Aorta (tissue), 5 donors: Measurements from ENCODE around the gene ATP5PD. TPM values are rescaled to one million over a fixed set of nuclear protein-coding genes. Genes with fewer than 3 reads are reported as not detected.

Experiments used
- ATAC-seq: fragments of 200-7000 bp; cut with Tn5 transposase; one replicate; pipeline ENCODE4 v1.9.1; 2022; ENCODE audit warnings: moderate library complexity; ENCODE audit not compliant: low FRiP score
- DNase-seq, 2 donors: peaks; one replicate each; pipeline ENCODE4 v3.0.0-alpha.2; 2020
- H3K27ac ChIP-seq, 2 donors: one replicate each; pipeline ENCODE4 v1.5.1; 2013; ENCODE audit warnings: low read length in 2 of 2, mild to moderate bottlenecking in 2 of 2, moderate library complexity in 2 of 2, control low read depth in 1 of 2, inconsistent platforms in 1 of 2, low read depth in 1 of 2
- H3K27me3 ChIP-seq, 2 donors: one replicate each; pipeline ENCODE4 v1.6.1; 2013; ENCODE audit warnings: control low read depth in 1 of 2, low read length in 1 of 2, mild to moderate bottlenecking in 1 of 2, moderate library complexity in 1 of 2; ENCODE audit not compliant: insufficient read depth in 2 of 2, control insufficient read depth in 1 of 2
- H3K36me3 ChIP-seq, 2 donors: one replicate each; pipeline ENCODE4 v1.6.1; 2013; ENCODE audit warnings: control low read depth in 1 of 2, low read length in 1 of 2, mild to moderate bottlenecking in 1 of 2; ENCODE audit not compliant: insufficient read depth in 2 of 2, control insufficient read depth in 1 of 2
- H3K4me1 ChIP-seq, 2 donors: one replicate each; pipeline ENCODE4 v1.6.1; 2013; ENCODE audit warnings: low read length in 2 of 2, control low read depth in 1 of 2, mild to moderate bottlenecking in 1 of 2, moderate library complexity in 1 of 2; ENCODE audit not compliant: insufficient read depth in 2 of 2, control insufficient read depth in 1 of 2
- H3K4me3 ChIP-seq, 2 donors: one replicate each; pipeline ENCODE4 v1.5.1; 2013; ENCODE audit warnings: low read length in 2 of 2, control low read depth in 1 of 2, mild to moderate bottlenecking in 1 of 2
- H3K9me3 ChIP-seq: one replicate; pipeline ENCODE4 v1.6.1; 2013; ENCODE audit warnings: mild to moderate bottlenecking, low read length; ENCODE audit not compliant: control insufficient read depth
- WGBS, 2 donors: extraction: QIAGEN DNeasy Blood & Tissue Kit; methylation state at CpG; one replicate each; pipeline ENCODE4 v1.1.7; 2013; 5-methylcytosine and 5-hydroxymethylcytosine counted together
- intact Hi-C, 2 donors: fragments of 100-400 bp; cut with DNase I; formaldehyde crosslinking; loops; one replicate each; pipeline versions ENCODE4 v1.14.2 to v1.15.0; 2022
- polyA plus RNA-seq, 2 donors: library from polyadenylated mRNA; stranded (reverse); fragments of 200-250 nt; gene quantifications; one replicate each; pipeline ENCODE4 v1.2.3, GENCODE V29; 2013
- total RNA-seq, 2 donors: library from RNA; stranded (reverse); fragmentation: NEBNext Ultra II Directional; extraction: Animal tissue kit (Norgen Biotek cat#: 25700); gene quantifications; one replicate each; pipeline ENCODE4 v1.2.1, GENCODE V29; 2021
- donor health status: healthy with polysubstance abuse.
- donor health status: Bipolar disorder and iron deficiency.
- donor health status: DM: no; HTN: no; CAD: no.
- donor health status: DM: no; HTN: no; CAD: no.
- donor health status: DM: yes; HTN: yes; CAD: no.

ATP5PD gene
- total and polyA plus RNA-seq, 4 donors, result 136 to 520 (median 249) TPM

- no peak within 1 kb of the TSS for H3K27ac ChIP-seq
- no peaks in the 10 kb centered on the region for H3K27me3 ChIP-seq
- intact Hi-C loops, result no loop called here
- no peak within 1 kb of the TSS for H3K4me3 ChIP-seq
- DNase-seq (peak; percentile 91 to 92), ATAC-seq (peak; percentile 88)
- no peaks in the 10 kb centered on the region for H3K9me3 ChIP-seq
- no peaks in the 10 kb centered on the region for H3K4me1 ChIP-seq
- no peaks in the 10 kb centered on the region for H3K36me3 ChIP-seq
- WGBS, 2 donors, result 11 to 12% methylated on average over 58 to 69 of the region's 69 CpGs
Measured at GRCh38 chr17:75087558-75088453, 41.0 kb upstream of the ATP5PD start, which contains the start of gene SLC16A5. Gene SLC16A5, plus strand, starts transcription at chr17:75087954. Its CDS starts 5,683 bp downstream, at chr17:75093637.

GRCh38 chr17:75087182-75087557 is 40.4 kb upstream of the ATP5PD start:
- no peak for ATAC-seq
- intact Hi-C loops, result no loop called here

DNA sequence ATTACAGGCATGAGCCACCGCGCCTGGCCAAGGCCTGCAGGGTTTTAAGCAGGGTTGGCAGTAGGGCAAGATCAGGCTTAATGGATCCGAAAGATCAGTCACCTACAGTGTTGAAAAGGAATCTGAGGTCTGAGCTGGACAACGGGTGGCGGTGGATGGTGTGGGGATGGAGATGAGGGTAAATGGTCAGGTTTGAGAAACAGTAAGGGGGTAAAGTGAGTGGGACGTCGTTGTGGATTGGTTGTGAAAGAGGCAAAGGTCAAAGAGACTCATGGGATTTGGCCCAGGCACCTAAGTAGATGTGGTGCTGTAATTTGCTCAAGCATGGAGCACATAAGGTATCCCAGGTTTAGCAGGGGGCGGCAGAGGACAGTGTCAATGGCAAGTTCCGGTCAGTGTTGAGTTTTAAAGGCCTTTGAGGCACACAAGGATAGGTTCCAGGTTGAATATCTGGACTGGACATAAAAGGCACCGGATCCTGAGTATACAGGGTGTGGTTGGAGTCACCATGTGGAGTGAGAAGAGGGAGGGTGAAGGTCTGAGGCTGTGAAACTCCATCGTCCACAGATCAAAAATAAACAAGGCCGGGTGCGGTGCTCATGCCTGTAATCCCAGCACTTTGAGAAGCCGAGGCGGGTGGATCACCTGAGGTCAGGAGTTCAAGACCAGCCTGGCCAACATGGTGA is 39.9 kb upstream of the ATP5PD start:
- H3K27me3 ChIP-seq, result no peaks in the 10 kb centered on the region
- no peaks in the 10 kb centered on the region for H3K9me3 ChIP-seq
- no peak for DNase-seq
- H3K4me3 ChIP-seq, result no peak overlapping the region
- H3K27ac ChIP-seq, result no peak overlapping the region
- H3K4me1 ChIP-seq, result no peaks in the 10 kb centered on the region
- intact Hi-C loops, result no loop called here
- H3K36me3 ChIP-seq, result no peaks in the 10 kb centered on the region
- 81 to 88% methylated on average over 15 of the region's 15 CpGs for WGBS, 2 donors
- ATAC-seq, result no peak

More at GRCh38 chr17:75087182-75087557, 40.4 kb upstream of the ATP5PD start:
- no peaks in the 10 kb centered on the region for H3K4me1 ChIP-seq
- no peaks in the 10 kb centered on the region for H3K27me3 ChIP-seq
- no peak for DNase-seq
- no peaks in the 10 kb centered on the region for H3K36me3 ChIP-seq
- no peaks in the 10 kb centered on the region for H3K9me3 ChIP-seq
- H3K27ac ChIP-seq, result no peak overlapping the region
- H3K4me3 ChIP-seq, result no peak overlapping the region
- WGBS, 2 donors, result 81% methylated on average over 12 of the region's 12 CpGs

- DNase-seq (no peak), ATAC-seq (no peak)
- Histone ChIP-seq H3K27ac (no peak overlapping the region), H3K4me1 (no peaks in the 10 kb centered on the region), H3K9me3 (no peaks in the 10 kb centered on the region), H3K36me3 (no peaks in the 10 kb centered on the region), H3K27me3 (no peaks in the 10 kb centered on the region), H3K4me3 (no peak overlapping the region)
- intact Hi-C loops, result no loop called here
- 54 to 59% methylated on average over 14 of the region's 14 CpGs for WGBS, 2 donors
Measured at GRCh38 chr17:75084039-75084660, 37.4 kb upstream of the ATP5PD start.

DNA sequence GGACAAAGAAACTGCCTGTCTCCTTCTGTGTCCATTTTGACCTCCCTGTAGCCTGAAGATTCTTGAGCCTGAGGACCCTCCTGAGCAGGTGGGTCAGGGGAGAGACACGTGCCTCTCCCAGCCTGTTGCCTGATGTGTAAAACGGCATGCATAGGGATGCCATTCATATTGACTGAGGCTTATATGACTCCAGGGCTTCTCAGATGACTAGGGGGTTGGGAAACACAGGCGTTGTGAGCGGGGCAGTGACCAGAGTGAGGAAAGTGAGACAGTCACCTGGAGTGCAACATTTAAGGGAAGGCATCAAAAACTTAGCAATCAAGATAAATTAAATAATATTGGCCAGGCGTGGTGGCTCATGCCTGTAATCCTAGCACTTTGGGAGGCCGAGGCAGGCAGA is 35.9 kb upstream of the ATP5PD start:
- Histone ChIP-seq H3K27ac (no peak overlapping the region), H3K9me3 (no peaks in the 10 kb centered on the region), H3K4me3 (no peak overlapping the region), H3K27me3 (no peaks in the 10 kb centered on the region), H3K4me1 (no peaks in the 10 kb centered on the region), H3K36me3 (no peaks in the 10 kb centered on the region)
- 79 to 85% methylated on average over 6 of the region's 6 CpGs for WGBS, 2 donors
- DNase-seq (no peak), ATAC-seq (no peak)
- intact Hi-C loops, result no loop called here

DNA sequence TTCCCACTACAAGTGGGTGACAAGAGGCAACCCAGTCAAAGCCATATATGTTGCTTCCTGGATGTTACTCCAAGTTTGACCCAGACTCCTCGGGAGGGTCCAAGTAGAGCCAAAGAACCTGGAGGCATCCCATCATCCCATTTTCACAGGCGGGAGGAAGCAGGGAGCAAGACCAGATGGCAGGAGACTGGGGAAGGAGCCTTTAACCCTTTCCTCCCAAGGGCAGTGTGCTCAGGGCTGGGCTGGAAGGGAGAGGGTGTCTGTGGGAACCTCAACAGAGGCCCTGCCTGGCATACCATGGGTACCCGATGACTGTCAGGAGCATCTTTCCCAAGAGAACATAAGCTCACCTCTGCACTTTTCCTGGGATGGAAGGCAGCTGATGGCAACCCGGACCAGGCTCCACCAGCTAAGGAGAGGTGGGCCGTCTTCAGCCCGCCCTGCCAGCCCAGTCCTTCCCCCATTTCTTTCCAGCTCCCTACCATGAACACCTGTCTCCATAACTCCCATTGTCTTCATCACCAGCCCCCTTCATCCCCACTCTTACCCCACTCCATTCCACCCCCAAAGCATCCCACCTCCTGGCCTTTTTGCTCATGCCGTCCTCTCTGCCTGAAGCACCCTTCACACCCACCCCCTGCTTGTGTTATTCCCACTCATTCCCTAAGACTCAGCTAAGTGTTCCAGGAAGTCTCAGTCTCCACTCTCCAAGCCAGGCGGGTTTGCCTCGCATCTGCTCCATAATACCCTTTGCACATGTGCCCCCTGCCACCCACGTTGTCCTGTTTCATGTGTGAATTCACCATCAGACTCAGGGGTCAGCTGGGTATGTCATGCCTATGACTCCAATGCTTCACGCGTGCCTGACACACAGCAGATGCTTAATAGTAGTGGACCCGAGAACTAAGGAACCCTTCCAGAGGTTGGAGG is 35.1 kb upstream of the ATP5PD start:
- Histone ChIP-seq H3K4me1 (no peaks in the 10 kb centered on the region), H3K27me3 (no peaks in the 10 kb centered on the region), H3K9me3 (no peaks in the 10 kb centered on the region), H3K27ac (no peak overlapping the region), H3K4me3 (no peak overlapping the region), H3K36me3 (no peaks in the 10 kb centered on the region)
- no peak for ATAC-seq
- 83 to 85% methylated on average over 13 of the region's 13 CpGs for WGBS, 2 donors
- intact Hi-C loops, result no loop called here
- no peak for DNase-seq

DNA sequence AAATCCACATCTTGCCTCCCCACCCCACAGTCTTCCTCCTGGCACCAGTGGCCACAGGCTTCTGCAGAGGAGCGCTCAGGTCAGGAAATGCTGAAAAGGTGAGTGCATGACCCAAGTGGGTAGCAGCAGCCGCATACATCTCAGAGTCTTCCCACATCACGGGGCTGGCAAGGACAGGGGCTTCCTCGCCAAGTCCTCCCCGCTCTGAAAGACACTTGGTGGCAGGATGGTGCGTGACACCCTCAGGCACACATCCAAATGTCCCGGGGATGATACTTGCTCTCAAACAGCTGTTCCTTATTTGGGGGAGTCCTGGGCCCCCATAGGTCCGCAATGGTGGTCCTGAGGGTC is 32.2 kb upstream of the ATP5PD start:
- no peak for ATAC-seq
- no peaks in the 10 kb centered on the region for H3K9me3 ChIP-seq
- no peaks in the 10 kb centered on the region for H3K36me3 ChIP-seq
- H3K27me3 ChIP-seq, result no peaks in the 10 kb centered on the region
- no peak for DNase-seq
- H3K27ac ChIP-seq, result no peak overlapping the region
- intact Hi-C loops, result no loop called here
- H3K4me3 ChIP-seq, result no peak overlapping the region
- 55 to 70% methylated on average over 8 of the region's 8 CpGs for WGBS, 2 donors
- no peaks in the 10 kb centered on the region for H3K4me1 ChIP-seq
